ENCODE results near the gene NCBP1.
"Not testable (repeated sequence)": the region's sequence is repeated elsewhere in the genome, so short reads cannot be mapped to it uniquely, and the experiment has no call there.

The NCBP1 gene

DNA sequence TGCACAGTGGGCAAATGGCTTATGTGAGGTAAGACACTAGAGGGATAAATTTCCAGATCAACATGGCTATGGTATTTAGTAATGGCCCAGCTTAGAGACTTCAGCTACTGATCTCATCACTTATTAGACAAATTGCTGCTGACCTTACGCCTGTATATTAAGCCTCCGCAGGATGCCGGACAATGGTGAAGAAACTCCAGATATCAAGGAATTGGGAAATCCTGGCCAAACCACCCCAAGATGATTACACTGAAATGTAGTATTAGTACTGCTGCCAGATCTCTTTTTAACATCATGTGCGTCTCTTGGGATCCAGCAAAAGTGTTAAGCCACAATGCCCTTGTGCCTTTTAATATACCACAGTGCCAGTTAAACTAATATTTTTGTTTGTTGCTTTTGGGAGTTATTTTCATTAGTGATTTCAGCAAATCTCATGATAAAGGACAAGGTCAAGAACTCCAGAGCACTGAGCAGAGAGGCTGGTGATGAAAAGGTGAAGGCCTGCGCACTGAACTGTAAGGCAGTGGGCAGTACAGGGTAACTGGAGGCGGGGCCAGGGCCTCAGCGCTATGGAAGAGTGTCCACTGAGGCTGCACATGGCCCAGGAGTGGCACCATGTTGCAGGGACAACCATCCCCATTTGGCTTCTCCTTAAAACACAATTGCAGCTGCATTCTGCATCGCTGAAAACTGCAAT lies 32.9 kb upstream of the NCBP1 start:
- Histone ChIP-seq H3K36me3 (ENCODE audit: control insufficient read depth in 1 of 2, insufficient read depth in 2 of 2, low read length in 2 of 2) (peaks cover 51 to 55% of the 10 kb centered on the region in 2 donors), H3K27ac (ENCODE audit: low read length) (no peak overlapping the region), H3K4me3 (ENCODE audit: low read depth in 1 of 2, low read length in 2 of 2) (no peak overlapping the region), H3K4me1 (ENCODE audit: control insufficient read depth in 1 of 2, insufficient read depth in 2 of 2, low read length in 2 of 2) (peaks cover 0 to 17% of the 10 kb centered on the region in 2 donors), H3K9me3 (ENCODE audit: control insufficient read depth in 1 of 2, low read length in 2 of 2) (no peaks in the 10 kb centered on the region), H3K27me3 (ENCODE audit: low read depth, low read length) (no peaks in the 10 kb centered on the region)

DNA sequence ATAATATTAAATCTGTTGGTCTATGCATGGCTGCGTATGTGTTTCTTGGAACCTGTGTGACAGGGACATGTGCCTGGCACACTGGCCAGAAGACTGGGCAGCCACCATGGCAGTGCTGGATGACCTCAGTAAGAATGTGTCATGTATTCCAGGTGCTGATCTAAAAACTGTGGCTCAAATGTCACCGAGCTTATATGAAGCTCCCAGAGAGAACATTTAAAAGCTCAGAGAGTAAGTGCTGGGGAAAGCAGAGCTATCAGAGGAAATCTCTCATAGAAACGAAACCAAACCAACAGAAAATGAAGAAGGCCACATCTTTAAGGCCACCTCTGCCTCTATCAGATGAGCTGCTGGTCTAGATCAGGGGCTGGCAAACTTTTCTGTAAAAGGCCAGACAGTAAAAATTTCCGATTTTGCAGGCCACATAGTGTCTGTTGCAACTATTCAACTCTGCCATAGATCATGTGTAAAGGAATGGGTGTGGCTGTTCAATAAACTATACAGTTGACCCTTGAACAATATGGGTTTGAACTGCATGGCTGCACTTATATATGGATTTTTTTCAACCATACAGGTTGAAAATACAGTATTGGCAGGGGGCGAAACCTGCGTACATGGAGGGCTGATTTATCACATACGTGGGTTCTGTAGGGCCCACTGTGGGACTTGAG lies 32.3 kb upstream of the NCBP1 start:
- Histone ChIP-seq H3K4me3 (ENCODE audit: low read depth in 1 of 2, low read length in 2 of 2) (no peak overlapping the region), H3K27me3 (ENCODE audit: low read depth, low read length) (no peaks in the 10 kb centered on the region), H3K36me3 (ENCODE audit: control insufficient read depth in 1 of 2, insufficient read depth in 2 of 2, low read length in 2 of 2) (peaks cover 57 to 62% of the 10 kb centered on the region in 2 donors), H3K27ac (ENCODE audit: low read length) (no peak overlapping the region), H3K9me3 (ENCODE audit: control insufficient read depth in 1 of 2, low read length in 2 of 2) (no peaks in the 10 kb centered on the region), H3K4me1 (ENCODE audit: control insufficient read depth in 1 of 2, insufficient read depth in 2 of 2, low read length in 2 of 2) (peaks cover 0 to 17% of the 10 kb centered on the region in 2 donors)

DNA sequence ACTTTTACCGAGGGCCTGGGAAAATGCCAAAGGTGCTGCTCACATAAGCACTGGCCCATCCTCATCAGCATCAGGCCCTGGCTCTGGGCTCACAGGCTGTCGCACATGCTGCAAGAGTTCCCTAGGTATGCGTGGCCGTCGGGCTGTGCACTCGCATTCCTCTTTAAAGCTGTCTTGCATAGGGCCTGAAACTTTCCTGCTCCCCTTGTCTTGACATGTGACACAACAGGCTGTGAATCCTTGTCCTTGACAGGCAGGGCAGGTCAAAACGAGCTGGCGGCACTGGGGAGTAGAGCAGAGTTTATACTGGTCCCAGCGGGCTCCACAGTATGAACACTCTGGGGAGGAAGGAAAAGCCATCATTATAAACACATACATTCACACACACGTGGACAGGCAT lies 31.2 kb upstream of the NCBP1 start:
- no peak overlapping the region for H3K27ac ChIP-seq (ENCODE audit: low read length)
- peaks cover 59 to 68% of the 10 kb centered on the region in 2 donors for H3K36me3 ChIP-seq (ENCODE audit: control insufficient read depth in 1 of 2, insufficient read depth in 2 of 2, low read length in 2 of 2)

DNA sequence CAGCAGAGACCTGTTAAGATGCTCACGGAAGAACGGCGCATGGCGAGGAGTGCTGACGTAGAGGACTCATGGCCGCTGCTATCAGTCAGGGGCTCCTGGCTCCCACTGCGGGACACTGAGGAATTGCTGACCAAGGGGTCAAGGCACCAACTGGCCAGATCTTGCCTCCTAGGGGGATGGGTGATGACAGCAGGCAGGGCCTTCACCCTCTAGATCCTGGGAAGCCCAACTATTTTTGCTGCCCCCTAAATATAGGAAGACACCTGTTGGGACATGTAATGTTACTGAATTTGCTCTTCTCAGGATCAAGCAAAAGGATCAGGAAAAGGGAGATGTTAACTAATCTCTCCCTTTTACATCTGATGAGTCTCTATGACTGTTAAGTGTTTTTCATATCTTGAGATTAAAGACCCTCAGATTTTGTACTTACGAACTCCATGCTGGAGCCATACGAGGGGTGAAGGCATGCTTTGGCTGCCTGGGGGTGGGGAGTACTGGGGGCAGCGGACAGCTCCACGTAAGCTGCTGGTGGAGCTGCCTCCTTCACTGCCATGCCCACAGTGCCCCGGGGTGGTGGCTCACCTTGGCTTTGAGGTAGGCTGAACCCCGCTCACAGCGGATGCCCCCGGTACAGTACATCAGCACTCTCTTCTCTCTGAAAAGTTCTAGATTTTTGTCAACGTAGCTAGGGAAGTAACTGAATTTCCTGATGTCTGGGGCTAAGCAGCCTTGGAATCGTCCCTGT lies 28.5 kb upstream of the NCBP1 start:
- Histone ChIP-seq H3K27me3 (ENCODE audit: low read depth, low read length) (no peaks in the 10 kb centered on the region), H3K27ac (ENCODE audit: low read length) (no peak overlapping the region), H3K4me3 (ENCODE audit: low read depth in 1 of 2, low read length in 2 of 2) (no peak overlapping the region), H3K36me3 (ENCODE audit: control insufficient read depth in 1 of 2, insufficient read depth in 2 of 2, low read length in 2 of 2) (peaks cover 57 to 72% of the 10 kb centered on the region in 2 donors), H3K4me1 (ENCODE audit: control insufficient read depth in 1 of 2, insufficient read depth in 2 of 2, low read length in 2 of 2) (no peaks in the 10 kb centered on the region), H3K9me3 (ENCODE audit: control insufficient read depth in 1 of 2, low read length in 2 of 2) (no peaks in the 10 kb centered on the region)

More for the DNA sequence above, 31.2 kb upstream of the NCBP1 start:
- H3K4me1 ChIP-seq (ENCODE audit: control insufficient read depth in 1 of 2, insufficient read depth in 2 of 2, low read length in 2 of 2) = peaks cover 0 to 8% of the 10 kb centered on the region in 2 donors
- no peak overlapping the region for H3K4me3 ChIP-seq (ENCODE audit: low read depth in 1 of 2, low read length in 2 of 2)
- H3K9me3 ChIP-seq (ENCODE audit: control insufficient read depth in 1 of 2, low read length in 2 of 2) = no peaks in the 10 kb centered on the region
- H3K27me3 ChIP-seq (ENCODE audit: low read depth, low read length) = no peaks in the 10 kb centered on the region

DNA sequence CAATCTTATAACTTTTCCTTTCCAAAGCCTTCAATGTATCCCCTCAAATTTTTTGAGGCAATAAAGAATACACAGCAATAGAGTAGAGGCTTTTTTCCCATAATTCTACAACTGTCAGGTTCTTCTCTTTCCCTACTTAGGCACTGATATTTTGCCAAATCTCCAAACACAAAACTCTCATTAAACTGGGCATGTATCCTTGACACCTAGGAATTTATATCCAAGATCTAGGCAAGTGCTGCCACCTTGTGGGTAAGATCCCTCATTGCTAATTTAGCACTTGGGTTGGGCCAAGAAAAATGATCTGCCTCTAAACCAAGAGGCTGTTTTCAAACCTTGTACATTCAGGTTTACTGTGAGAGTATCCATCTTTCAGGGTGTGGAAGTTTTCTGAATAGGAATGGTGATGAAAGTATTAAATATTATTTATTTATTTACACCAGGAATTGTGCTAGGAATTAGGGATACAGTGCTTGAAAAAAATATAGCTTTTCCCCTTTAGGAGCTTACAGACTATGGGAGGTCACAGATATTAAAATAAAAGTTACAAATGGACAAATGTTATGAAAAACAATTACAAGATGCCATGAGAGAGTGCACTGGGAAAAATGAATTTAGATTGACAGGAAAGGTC lies 18.1 kb upstream of the NCBP1 start:
- Histone ChIP-seq H3K36me3 (ENCODE audit: control insufficient read depth in 1 of 2, insufficient read depth in 2 of 2, low read length in 2 of 2) (peaks cover 28% of the 10 kb centered on the region in 2 donors), H3K9me3 (ENCODE audit: control insufficient read depth in 1 of 2, low read length in 2 of 2) (no peaks in the 10 kb centered on the region), H3K27me3 (ENCODE audit: low read depth, low read length) (no peaks in the 10 kb centered on the region), H3K4me1 (ENCODE audit: control insufficient read depth in 1 of 2, insufficient read depth in 2 of 2, low read length in 2 of 2) (peaks cover 0 to 3% of the 10 kb centered on the region in 2 donors), H3K27ac (ENCODE audit: low read length) (no peak overlapping the region), H3K4me3 (ENCODE audit: low read depth in 1 of 2, low read length in 2 of 2) (no peak overlapping the region)

DNA sequence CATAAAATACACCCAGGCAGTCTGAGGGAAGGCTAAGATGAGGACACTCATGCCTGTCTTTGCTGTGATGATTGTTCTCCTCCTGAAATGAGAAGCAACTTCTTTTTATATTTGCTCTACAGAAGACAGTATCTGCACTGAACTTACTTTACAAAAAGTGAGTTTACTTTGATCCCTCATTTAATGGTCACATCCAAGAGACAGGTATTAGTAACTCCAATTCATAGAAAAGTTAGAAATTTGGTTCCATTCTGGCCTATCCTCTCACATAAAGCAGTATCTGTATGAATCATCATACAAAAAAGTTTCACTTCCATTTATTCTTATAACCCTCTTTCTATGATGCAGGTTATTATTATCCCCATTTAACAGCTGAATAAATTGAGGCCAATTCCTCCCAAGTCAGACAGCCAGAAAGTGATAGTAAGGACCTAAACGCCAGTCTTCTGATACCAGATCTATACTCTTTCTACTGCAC lies 15.6 kb upstream of the NCBP1 start:
- no peaks in the 10 kb centered on the region for H3K9me3 ChIP-seq (ENCODE audit: control insufficient read depth in 1 of 2, low read length in 2 of 2)
- no peak overlapping the region for H3K4me3 ChIP-seq (ENCODE audit: low read depth in 1 of 2, low read length in 2 of 2)
- H3K27me3 ChIP-seq (ENCODE audit: low read depth, low read length) = no peaks in the 10 kb centered on the region
- peaks cover 0 to 3% of the 10 kb centered on the region in 2 donors for H3K4me1 ChIP-seq (ENCODE audit: control insufficient read depth in 1 of 2, insufficient read depth in 2 of 2, low read length in 2 of 2)
- H3K27ac ChIP-seq (ENCODE audit: low read length) = no peak overlapping the region
- peaks cover 17 to 26% of the 10 kb centered on the region in 2 donors for H3K36me3 ChIP-seq (ENCODE audit: control insufficient read depth in 1 of 2, insufficient read depth in 2 of 2, low read length in 2 of 2)

DNA sequence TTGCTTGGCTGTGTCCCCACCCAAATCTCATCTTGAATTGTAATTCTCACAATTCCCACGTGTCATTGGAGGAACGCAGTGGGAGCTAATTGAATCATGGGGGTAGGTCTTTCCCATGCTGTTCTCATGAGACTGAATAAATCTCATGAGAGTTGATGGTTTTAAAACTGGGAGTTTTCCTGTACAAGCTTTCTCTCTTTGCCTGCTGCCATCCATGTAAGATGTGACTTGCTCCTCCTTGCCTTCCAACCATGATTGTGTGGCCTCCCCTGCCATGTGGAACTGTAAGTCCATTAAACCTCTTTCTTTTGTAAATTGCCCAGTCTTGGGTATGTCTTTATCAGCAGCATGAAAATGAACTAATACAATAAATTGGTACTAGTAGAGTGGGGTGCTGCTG lies 13.6 kb upstream of the NCBP1 start:
- not testable (repeated sequence) for H3K4me1 ChIP-seq (ENCODE audit: control insufficient read depth in 1 of 2, insufficient read depth in 2 of 2, low read length in 2 of 2); H3K4me3 ChIP-seq (ENCODE audit: low read depth in 1 of 2, low read length in 2 of 2); H3K27me3 ChIP-seq (ENCODE audit: low read depth, low read length); H3K27ac ChIP-seq (ENCODE audit: low read length); H3K9me3 ChIP-seq (ENCODE audit: control insufficient read depth in 1 of 2, low read length in 2 of 2)
- H3K36me3 ChIP-seq (ENCODE audit: control insufficient read depth in 1 of 2, insufficient read depth in 2 of 2, low read length in 2 of 2) = peaks cover 20 to 27% of the 10 kb centered on the region in 2 donors

DNA sequence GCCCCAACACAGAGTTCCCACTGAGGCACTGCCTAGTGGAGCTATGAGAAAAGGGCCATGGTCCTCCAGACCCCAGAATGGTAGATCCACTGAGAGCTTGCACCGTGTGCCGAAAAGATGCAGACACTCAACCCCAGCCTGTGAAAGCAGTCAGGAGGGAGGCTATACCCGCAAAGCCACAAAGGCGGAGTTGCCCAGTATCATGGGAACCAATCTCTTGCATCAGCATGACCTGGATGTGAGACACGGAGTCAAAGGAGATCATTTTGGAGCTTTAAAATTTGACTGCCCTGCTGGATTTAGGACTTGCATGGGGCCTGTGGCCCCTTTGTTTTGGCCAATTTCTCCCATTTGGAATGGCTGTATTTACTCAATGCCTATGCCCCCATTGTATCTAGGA lies 11.1 kb upstream of the NCBP1 start:
- H3K4me3 ChIP-seq (ENCODE audit: low read depth in 1 of 2, low read length in 2 of 2); H3K9me3 ChIP-seq (ENCODE audit: control insufficient read depth in 1 of 2, low read length in 2 of 2); H3K27me3 ChIP-seq (ENCODE audit: low read depth, low read length); H3K27ac ChIP-seq (ENCODE audit: low read length); H3K4me1 ChIP-seq (ENCODE audit: control insufficient read depth in 1 of 2, insufficient read depth in 2 of 2, low read length in 2 of 2): not testable (repeated sequence)
- H3K36me3 ChIP-seq (ENCODE audit: control insufficient read depth in 1 of 2, insufficient read depth in 2 of 2, low read length in 2 of 2) = peaks cover 20 to 27% of the 10 kb centered on the region in 2 donors

DNA sequence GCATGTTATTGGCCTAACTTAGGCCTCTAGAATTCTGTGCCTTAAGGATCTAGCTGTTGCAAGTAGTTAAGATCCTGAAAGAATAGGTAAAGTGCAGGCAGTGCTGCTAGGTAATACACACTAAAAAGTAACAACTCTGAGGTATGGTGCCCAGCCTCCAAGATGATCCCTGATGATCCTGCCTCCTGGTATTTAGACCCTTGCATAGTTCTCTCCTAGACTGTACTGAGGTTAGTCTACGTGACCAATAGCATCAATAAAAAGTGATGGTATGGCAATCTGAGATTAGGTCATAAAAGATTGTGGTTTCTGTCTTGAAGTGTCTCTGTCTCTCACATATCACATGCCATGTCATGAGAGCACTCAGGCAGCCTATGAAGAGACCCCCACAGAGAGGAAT lies 9.7 kb upstream of the NCBP1 start:
- Histone ChIP-seq H3K27ac (ENCODE audit: low read length) (no peak overlapping the region), H3K27me3 (ENCODE audit: low read depth, low read length) (no peaks in the 10 kb centered on the region), H3K9me3 (ENCODE audit: control insufficient read depth in 1 of 2, low read length in 2 of 2) (no peaks in the 10 kb centered on the region), H3K4me3 (ENCODE audit: low read depth in 1 of 2, low read length in 2 of 2) (no peak overlapping the region), H3K4me1 (ENCODE audit: control insufficient read depth in 1 of 2, insufficient read depth in 2 of 2, low read length in 2 of 2) (peaks cover 0 to 10% of the 10 kb centered on the region in 2 donors), H3K36me3 (ENCODE audit: control insufficient read depth in 1 of 2, insufficient read depth in 2 of 2, low read length in 2 of 2) (peaks cover 16 to 23% of the 10 kb centered on the region in 2 donors)

DNA sequence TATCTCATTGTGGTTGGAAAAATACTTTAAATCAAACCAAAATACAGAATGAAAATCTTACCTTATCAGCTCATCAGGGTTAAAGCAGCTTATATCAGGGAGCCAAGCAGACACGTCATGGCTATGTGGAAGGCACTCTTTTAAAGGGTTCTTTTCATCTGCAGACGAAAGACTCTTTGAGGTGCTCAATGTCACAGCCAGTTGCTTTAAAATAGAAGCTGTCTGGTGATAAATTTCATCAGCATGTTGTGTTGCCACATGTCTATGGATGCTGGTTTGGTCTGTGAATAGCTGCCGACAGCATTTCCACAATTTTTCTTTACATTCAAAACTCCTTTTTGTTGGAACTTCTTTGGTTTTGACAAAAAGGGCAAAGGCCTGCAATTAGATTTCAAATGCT lies 8.0 kb upstream of the NCBP1 start:
- Histone ChIP-seq H3K27ac (ENCODE audit: low read length) (no peak overlapping the region), H3K36me3 (ENCODE audit: control insufficient read depth in 1 of 2, insufficient read depth in 2 of 2, low read length in 2 of 2) (peaks cover 16 to 23% of the 10 kb centered on the region in 2 donors), H3K9me3 (ENCODE audit: control insufficient read depth in 1 of 2, low read length in 2 of 2) (no peaks in the 10 kb centered on the region), H3K4me3 (ENCODE audit: low read depth in 1 of 2, low read length in 2 of 2) (no peak overlapping the region), H3K4me1 (ENCODE audit: control insufficient read depth in 1 of 2, insufficient read depth in 2 of 2, low read length in 2 of 2) (peaks cover 0 to 14% of the 10 kb centered on the region in 2 donors), H3K27me3 (ENCODE audit: low read depth, low read length) (no peaks in the 10 kb centered on the region)

DNA sequence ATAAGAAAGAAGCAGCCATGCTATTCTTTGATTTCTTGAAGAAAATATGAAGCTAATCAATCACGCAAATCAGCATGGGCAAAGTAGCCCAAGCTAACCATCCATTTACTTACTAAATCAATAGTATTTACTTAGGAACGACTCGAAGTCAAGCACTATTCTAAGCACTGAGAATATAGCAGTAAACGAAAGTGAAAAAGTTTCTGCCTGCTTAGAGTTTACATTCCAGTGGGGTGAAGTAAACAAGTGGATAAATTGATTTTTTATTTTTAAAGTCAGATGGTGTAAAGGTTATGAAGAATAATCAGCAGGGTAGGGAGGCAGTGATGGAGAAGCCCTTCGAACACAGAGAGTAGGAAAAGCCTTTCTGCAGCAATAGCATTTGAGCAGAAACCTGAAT lies 6.0 kb upstream of the NCBP1 start:
- Histone ChIP-seq H3K36me3 (ENCODE audit: control insufficient read depth in 1 of 2, insufficient read depth in 2 of 2, low read length in 2 of 2) (peaks cover 17 to 23% of the 10 kb centered on the region in 2 donors), H3K4me3 (ENCODE audit: low read depth in 1 of 2, low read length in 2 of 2) (peak overlapping the region; percentile 4 to 20), H3K27me3 (ENCODE audit: low read depth, low read length) (no peaks in the 10 kb centered on the region), H3K9me3 (ENCODE audit: control insufficient read depth in 1 of 2, low read length in 2 of 2) (no peaks in the 10 kb centered on the region), H3K4me1 (ENCODE audit: control insufficient read depth in 1 of 2, insufficient read depth in 2 of 2, low read length in 2 of 2) (peaks cover 0 to 25% of the 10 kb centered on the region in 2 donors), H3K27ac (ENCODE audit: low read length) (peak overlapping the region; percentile 19)

Data from muscle layer of duodenum (tissue), 2 donors.